Activated CD4-positive, alpha-beta memory T cell treated with anti-CD3 and anti-CD28 coated beads, Interleukin-2, amount 10 ng/mL, durations not matched to agents 7 days and 5 days (primary cell): ENCODE results near the gene METTL18. TPM values are rescaled to one million over a fixed set of nuclear protein-coding genes. Genes with fewer than 3 reads are reported as not detected.
"Not testable (repeated sequence)": the region's sequence is repeated elsewhere in the genome, so short reads cannot be mapped to it uniquely, and the experiment has no call there.

Experiments
- CTCF ChIA-PET: fragments of 350-600 bp; sonication (Branson Sonifier 250); formaldehyde crosslinking; loops from one replicate; lab custom pipeline; 2021; ENCODE audit warnings: antibody characterized with exemption, inconsistent platforms; lab: Charles Lee
- POLR2A ChIA-PET: fragments of 350-600 bp; sonication (Branson Sonifier 250); formaldehyde crosslinking; loops from one replicate; lab custom pipeline; 2021; ENCODE audit warnings: antibody characterized with exemption; lab: Charles Lee
- DNase-seq: peaks from one replicate; pipeline ENCODE4 v3.0.0-alpha.2; 2020
- H3K27ac Mint-ChIP-seq: one replicate; pipeline ENCODE4 v1.8.0; 2021; ENCODE audit warnings: mild to moderate bottlenecking, mixed read lengths
- H3K27me3 Mint-ChIP-seq: one replicate; pipeline ENCODE4 v1.8.0; 2021; ENCODE audit warnings: mixed read lengths
- H3K36me3 Mint-ChIP-seq: one replicate; pipeline ENCODE4 v1.8.0; 2021; ENCODE audit warnings: low read depth, mixed read lengths
- H3K4me1 Mint-ChIP-seq: one replicate; pipeline ENCODE4 v1.8.0; 2021; ENCODE audit warnings: mixed read lengths
- H3K4me3 Mint-ChIP-seq: one replicate; pipeline ENCODE4 v1.8.0; 2021; ENCODE audit warnings: mild to moderate bottlenecking, mixed read lengths
- H3K9me3 Mint-ChIP-seq: one replicate; pipeline ENCODE4 v1.8.0; 2021; ENCODE audit warnings: mixed read lengths
- total RNA-seq, 2 experiments: library from RNA; stranded (reverse); gene quantifications; one replicate each; pipeline ENCODE4 v1.2.3, GENCODE V29; 2021

METTL18 gene
- total RNA-seq, 2 experiments from 2014 or later: 14.2 to 15.7 TPM

- H3K4me3 Mint-ChIP-seq, H3K27ac Mint-ChIP-seq, DNase-seq, POLR2A ChIA-PET, CTCF ChIA-PET, H3K27me3 Mint-ChIP-seq, H3K4me1 Mint-ChIP-seq, H3K9me3 Mint-ChIP-seq: not testable (repeated sequence)
- H3K36me3 Mint-ChIP-seq: peaks cover 57% of the 10 kb centered on the region
Measured at GRCh38 chr1:169811418-169812035, 16.8 kb upstream of the METTL18 start.

DNA sequence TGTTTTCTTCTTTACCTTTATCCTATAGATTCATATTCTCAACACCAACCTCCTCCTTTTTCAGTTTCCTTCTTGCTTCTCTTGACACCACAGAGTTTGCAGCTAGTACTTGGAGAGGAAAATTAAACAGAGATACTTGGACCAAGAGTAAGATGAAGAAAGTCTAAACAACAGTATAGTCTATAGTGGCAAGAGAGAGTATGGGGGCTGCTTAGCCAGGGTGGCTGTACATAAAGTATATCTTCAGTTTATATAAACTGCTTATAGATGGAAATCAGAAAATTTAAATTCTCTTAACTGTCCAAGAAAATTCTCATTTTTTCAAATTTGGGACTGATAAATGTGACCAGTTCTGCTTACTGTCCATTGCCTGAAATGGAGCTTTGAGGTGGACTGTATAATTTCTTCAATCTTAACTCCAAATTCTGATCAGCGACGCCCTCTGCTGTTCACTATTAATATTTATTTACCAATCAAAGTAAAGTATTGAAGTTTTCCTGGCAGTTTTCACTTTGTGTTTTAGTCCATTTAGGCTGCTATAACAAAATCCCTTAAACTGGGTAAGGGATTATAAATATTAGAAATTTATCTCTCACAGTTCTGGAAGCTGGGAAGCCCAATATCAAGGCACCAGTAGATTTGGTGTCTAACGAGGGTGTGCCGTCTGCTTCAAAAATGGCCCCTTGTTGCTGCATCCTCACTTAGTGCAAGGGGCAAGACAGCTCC is 14.8 kb upstream of the METTL18 start:
- Mint-ChIP-seq H3K9me3 (no peaks in the 10 kb centered on the region), H3K36me3 (peaks cover 54% of the 10 kb centered on the region), H3K4me1 (peaks cover 8% of the 10 kb centered on the region), H3K4me3 (no peak overlapping the region), H3K27ac (no peak overlapping the region), H3K27me3 (no peaks in the 10 kb centered on the region)
- DNase-seq: no peak
- ChIA-PET POLR2A (interaction anchor here (0.7 to 1.2 kb wide), 2 partner anchors 14 to 223 kb away, joined by 3 read pairs; partner anchors contain the start of genes F5 and METTL18), CTCF (interaction anchor here (0.7 to 3.5 kb wide), 14 partner anchors 11 to 261 kb away, joined by 3 to 21 read pairs (median 5); partner anchors contain the start of genes F5 and METTL18)

DNA sequence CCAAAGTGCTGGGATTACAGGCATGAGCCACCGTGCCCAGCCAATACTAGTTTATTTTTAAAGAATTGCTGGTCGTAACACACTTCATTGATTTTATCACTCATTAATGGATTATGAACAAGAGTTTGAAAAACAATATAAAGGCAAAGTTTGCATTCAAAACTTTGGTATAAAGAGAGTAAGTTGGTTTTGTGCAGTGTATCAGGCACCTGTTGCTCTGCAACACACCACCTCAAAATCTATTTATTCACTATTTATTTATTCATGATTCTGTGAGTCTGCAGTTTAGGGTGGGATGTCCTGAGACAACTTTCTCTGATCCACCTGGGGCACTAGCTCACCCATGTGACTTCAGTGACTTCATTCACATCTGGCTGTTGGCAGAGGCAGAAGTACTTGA is 10.2 kb upstream of the METTL18 start:
- DNase-seq: no peak
- POLR2A ChIA-PET: no interaction called here
- CTCF ChIA-PET: no interaction called here
- Mint-ChIP-seq H3K4me1 (peaks cover 21% of the 10 kb centered on the region), H3K36me3 (peaks cover 59% of the 10 kb centered on the region), H3K4me3 (no peak overlapping the region), H3K27ac (no peak overlapping the region), H3K9me3 (no peaks in the 10 kb centered on the region), H3K27me3 (no peaks in the 10 kb centered on the region)

DNA sequence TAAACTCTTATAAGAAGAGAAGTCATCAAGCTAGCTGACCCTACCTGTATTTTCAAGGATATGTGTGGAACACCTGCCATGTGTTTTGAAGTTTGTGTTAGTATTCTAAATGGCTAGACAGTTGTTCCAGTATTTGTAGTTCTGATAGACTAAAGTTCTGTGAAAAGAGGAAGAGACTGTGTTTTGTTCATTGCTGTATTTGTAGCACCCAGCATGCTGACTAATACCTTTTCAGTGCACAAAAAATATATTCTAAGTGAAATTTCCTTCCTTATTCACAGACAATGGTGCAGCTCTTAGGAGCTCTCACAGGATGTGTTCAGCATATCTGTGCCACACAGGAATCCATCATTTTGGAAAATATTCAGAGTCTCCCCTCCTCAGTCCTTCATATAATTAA is 8.2 kb upstream of the METTL18 start:
- POLR2A ChIA-PET: interaction anchor here (1.2 to 2.5 kb wide), 3 partner anchors 8 to 91 kb away, joined by 3 to 7 read pairs (median 4); partner anchors contain the start of gene SCYL3
- H3K9me3 Mint-ChIP-seq: no peaks in the 10 kb centered on the region
- H3K27ac Mint-ChIP-seq: peak overlapping the region; percentile 42
- DNase-seq: no peak
- CTCF ChIA-PET: interaction anchor here (1.0 kb wide), 1 partner anchor 216 kb away, joined by 3 read pairs; the partner anchor contains the start of gene F5
- H3K27me3 Mint-ChIP-seq: no peaks in the 10 kb centered on the region
- peaks cover 34% of the 10 kb centered on the region for H3K4me1 Mint-ChIP-seq
- H3K4me3 Mint-ChIP-seq: no peak overlapping the region
- peaks cover 60% of the 10 kb centered on the region for H3K36me3 Mint-ChIP-seq

- Mint-ChIP-seq H3K4me1 (peaks cover 59% of the 10 kb centered on the region), H3K27ac (peak overlapping the region; percentile 7), H3K27me3 (no peaks in the 10 kb centered on the region), H3K4me3 (no peak overlapping the region), H3K36me3 (peaks cover 60% of the 10 kb centered on the region), H3K9me3 (no peaks in the 10 kb centered on the region)
- ChIA-PET CTCF (interaction anchor here (0.6 kb wide), 1 partner anchor 112 kb away, joined by 4 read pairs; no protein-coding TSS in a partner anchor), POLR2A (interaction anchor here (1.2 to 6.2 kb wide), 2 partner anchors 42 to 95 kb away, joined by 3 to 106 read pairs; partner anchors contain the start of gene SCYL3)
- no peak for DNase-seq
Measured at GRCh38 chr1:169797281-169797680, 2.6 kb upstream of the METTL18 start.

- Mint-ChIP-seq H3K4me3 (peak overlapping the region; percentile 84), H3K36me3 (peaks cover 62% of the 10 kb centered on the region), H3K9me3 (no peaks in the 10 kb centered on the region), H3K27me3 (no peaks in the 10 kb centered on the region), H3K4me1 (peaks cover 60% of the 10 kb centered on the region), H3K27ac (peak overlapping the region; percentile 88)
- CTCF ChIA-PET: interaction anchor here (1.2 to 2.3 kb wide), 2 partner anchors 14 to 84 kb away, joined by 3 to 12 read pairs; no protein-coding TSS in a partner anchor
- POLR2A ChIA-PET: interaction anchor here (0.8 to 6.2 kb wide), 16 partner anchors 11 to 1689 kb away, joined by 3 to 106 read pairs (median 10); partner anchors contain the start of genes BLZF1, F5, NME7 and PRRC2C
- no peak for DNase-seq
Measured at GRCh38 chr1:169796274-169796810, 1.6 kb upstream of the METTL18 start.

- DNase-seq: peak; percentile 43
- H3K4me1 Mint-ChIP-seq: peaks cover 60% of the 10 kb centered on the region
- POLR2A ChIA-PET: interaction anchor here (0.7 to 6.2 kb wide), 29 partner anchors 8 to 1690 kb away, joined by 3 to 106 read pairs (median 4); partner anchors contain the start of genes BLZF1, F5, KIFAP3 and NME7
Measured at GRCh38 chr1:169795687-169796086, 980 bp upstream of the METTL18 start.

DNA sequence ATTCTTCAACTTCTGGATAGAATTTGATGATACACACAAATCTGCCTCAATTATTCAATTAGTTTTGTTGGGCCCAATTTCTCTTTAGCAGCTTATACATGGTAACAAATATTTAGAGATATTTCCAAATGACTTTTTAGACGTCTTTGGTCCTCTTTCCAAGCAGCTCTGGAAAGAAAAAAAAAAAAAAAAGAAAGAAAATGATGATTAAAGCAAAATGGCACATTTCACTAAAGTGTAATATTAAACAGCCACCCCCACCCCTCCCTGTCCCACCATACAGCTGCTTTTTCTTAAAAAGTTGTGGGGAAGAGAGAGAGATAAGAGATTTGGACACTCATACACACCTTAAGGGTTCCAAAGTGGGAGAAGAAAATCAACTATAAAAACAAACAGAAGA is 977 bp downstream of the METTL18 start:
- peaks cover 47% of the 10 kb centered on the region for H3K4me1 Mint-ChIP-seq
- peak overlapping the region; percentile 84 for H3K4me3 Mint-ChIP-seq
- no peaks in the 10 kb centered on the region for H3K9me3 Mint-ChIP-seq
- DNase-seq: no peak
- peaks cover 51% of the 10 kb centered on the region for H3K36me3 Mint-ChIP-seq
- ChIA-PET CTCF (interaction anchor here (0.7 to 2.8 kb wide), 6 partner anchors 16 to 207 kb away, joined by 3 to 12 read pairs (median 4); partner anchors contain the start of gene F5), POLR2A (interaction anchor here (0.8 to 6.2 kb wide), 7 partner anchors 8 to 191 kb away, joined by 3 to 106 read pairs (median 21); partner anchors contain the start of gene SCYL3)
- peaks cover 4% of the 10 kb centered on the region for H3K27me3 Mint-ChIP-seq
- H3K27ac Mint-ChIP-seq: peak overlapping the region; percentile 88

More at GRCh38 chr1:169795687-169796086, 980 bp upstream of the METTL18 start:
- H3K27me3 Mint-ChIP-seq: no peaks in the 10 kb centered on the region
- CTCF ChIA-PET: interaction anchor here (0.7 to 2.3 kb wide), 6 partner anchors 14 to 194 kb away, joined by 3 to 12 read pairs (median 6); no protein-coding TSS in a partner anchor
- peaks cover 64% of the 10 kb centered on the region for H3K36me3 Mint-ChIP-seq
- peak overlapping the region; percentile 88 for H3K27ac Mint-ChIP-seq
- peak overlapping the region; percentile 84 for H3K4me3 Mint-ChIP-seq
- no peaks in the 10 kb centered on the region for H3K9me3 Mint-ChIP-seq

GRCh38 chr1:169788402-169788801 is 6.3 kb downstream of the METTL18 start:
- Mint-ChIP-seq H3K4me3 (no peak overlapping the region), H3K4me1 (peaks cover 18% of the 10 kb centered on the region), H3K27ac (no peak overlapping the region), H3K9me3 (no peaks in the 10 kb centered on the region), H3K27me3 (peaks cover 43% of the 10 kb centered on the region), H3K36me3 (peaks cover 20% of the 10 kb centered on the region)
- no peak for DNase-seq
- ChIA-PET POLR2A (no interaction called here), CTCF (no interaction called here)

- H3K27me3 Mint-ChIP-seq: peaks cover 52% of the 10 kb centered on the region
- no peaks in the 10 kb centered on the region for H3K9me3 Mint-ChIP-seq
Measured at GRCh38 chr1:169786974-169787373, 7.7 kb downstream of the METTL18 start.

DNA sequence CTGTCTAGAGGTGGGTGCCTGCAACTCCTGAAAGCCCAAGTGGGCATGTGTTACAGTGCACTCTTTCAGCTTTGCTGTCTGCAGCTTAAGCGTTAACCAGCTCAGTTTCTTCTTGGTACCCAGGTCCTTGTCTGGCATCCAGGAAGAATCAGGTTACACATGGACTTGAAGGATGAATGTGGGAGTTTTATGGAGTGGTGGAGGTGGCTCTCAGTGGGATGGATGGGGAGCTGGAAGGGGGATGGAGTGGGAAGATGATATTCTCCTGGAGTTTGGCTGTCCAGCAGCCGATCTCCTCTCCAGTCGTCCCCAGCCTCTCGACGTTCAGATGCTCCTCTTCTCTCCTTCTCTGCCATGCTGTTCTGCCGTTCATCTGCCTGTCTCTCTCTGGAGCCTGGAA is 9.4 kb downstream of the METTL18 start:
- H3K27me3 Mint-ChIP-seq: peaks cover 54% of the 10 kb centered on the region
- H3K27ac Mint-ChIP-seq: no peak overlapping the region
- ChIA-PET POLR2A (interaction anchor here (3.2 kb wide), 1 partner anchor 10 kb away, joined by 26 read pairs; the partner anchor contains the start of gene METTL18), CTCF (interaction anchor here (0.8 kb wide), 1 partner anchor 437 kb away, joined by 3 read pairs; no protein-coding TSS in a partner anchor)
- no peaks in the 10 kb centered on the region for H3K9me3 Mint-ChIP-seq
- DNase-seq: no peak
- H3K4me1 Mint-ChIP-seq: no peaks in the 10 kb centered on the region
- H3K36me3 Mint-ChIP-seq: no peaks in the 10 kb centered on the region
- no peak overlapping the region for H3K4me3 Mint-ChIP-seq

More at GRCh38 chr1:169786974-169787373, 7.7 kb downstream of the METTL18 start:
- Mint-ChIP-seq H3K4me3 (no peak overlapping the region), H3K4me1 (peaks cover 6% of the 10 kb centered on the region), H3K36me3 (peaks cover 8% of the 10 kb centered on the region), H3K27ac (no peak overlapping the region)
- ChIA-PET POLR2A (interaction anchor here (3.2 kb wide), 1 partner anchor 8 kb away, joined by 26 read pairs; the partner anchor contains the start of gene METTL18), CTCF (interaction anchor here (1.3 kb wide), 1 partner anchor 185 kb away, joined by 4 read pairs; no protein-coding TSS in a partner anchor)
- DNase-seq: no peak

DNA sequence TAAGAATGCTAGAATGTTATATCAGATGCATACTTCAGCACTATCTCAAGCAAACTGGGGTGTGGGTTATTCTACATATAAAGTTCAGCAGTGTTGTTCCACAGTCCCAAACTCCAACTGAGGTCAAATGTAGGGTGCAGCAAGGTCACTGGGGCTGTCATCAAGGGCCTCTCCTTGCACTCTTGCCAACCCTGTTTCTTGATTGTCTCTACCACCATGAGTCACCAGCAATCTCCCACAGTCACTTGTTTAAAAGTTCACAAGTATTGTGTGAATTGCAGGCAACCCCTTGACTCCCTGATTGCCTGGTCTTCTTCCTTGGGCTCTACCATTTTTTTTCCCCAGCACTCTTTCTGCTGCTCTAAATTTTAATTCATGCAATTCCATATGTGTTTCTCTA is 10.6 kb downstream of the METTL18 start:
- Mint-ChIP-seq H3K36me3 (no peaks in the 10 kb centered on the region), H3K27ac (no peak overlapping the region), H3K27me3 (peaks cover 52% of the 10 kb centered on the region), H3K4me1 (no peaks in the 10 kb centered on the region), H3K9me3 (no peaks in the 10 kb centered on the region), H3K4me3 (no peak overlapping the region)
- ChIA-PET POLR2A (interaction anchor here (1.7 to 3.2 kb wide), 2 partner anchors 10 to 11 kb away, joined by 6 to 26 read pairs; partner anchors contain the start of gene METTL18), CTCF (no interaction called here)
- no peak for DNase-seq
